Skin epidermis (tissue), 12 donors: ENCODE results near the gene LMAN2L.
A peak's percentile ranks its signal among the peaks of the same experiment; 100 is the strongest.

Experiments used
- H3K27ac ChIP-seq, 21 experiments: fragments of 200-600 bp; sonication (generic) in 11 of 21; one replicate each; pipeline ENCODE4 v1.5.0; 2020; ENCODE audit warnings: mild to moderate bottlenecking in 3 of 21, inconsistent platforms in 2 of 21, moderate library complexity in 2 of 21
- H3K4me3 ChIP-seq, 7 experiments: fragments of 200-600 bp; sonication (generic) in 2 of 7; one replicate each; pipeline ENCODE4 v1.5.0; 2020; ENCODE audit warnings: inconsistent platforms in 2 of 7, mild to moderate bottlenecking in 2 of 7, moderate library complexity in 1 of 7

The LMAN2L gene

DNA sequence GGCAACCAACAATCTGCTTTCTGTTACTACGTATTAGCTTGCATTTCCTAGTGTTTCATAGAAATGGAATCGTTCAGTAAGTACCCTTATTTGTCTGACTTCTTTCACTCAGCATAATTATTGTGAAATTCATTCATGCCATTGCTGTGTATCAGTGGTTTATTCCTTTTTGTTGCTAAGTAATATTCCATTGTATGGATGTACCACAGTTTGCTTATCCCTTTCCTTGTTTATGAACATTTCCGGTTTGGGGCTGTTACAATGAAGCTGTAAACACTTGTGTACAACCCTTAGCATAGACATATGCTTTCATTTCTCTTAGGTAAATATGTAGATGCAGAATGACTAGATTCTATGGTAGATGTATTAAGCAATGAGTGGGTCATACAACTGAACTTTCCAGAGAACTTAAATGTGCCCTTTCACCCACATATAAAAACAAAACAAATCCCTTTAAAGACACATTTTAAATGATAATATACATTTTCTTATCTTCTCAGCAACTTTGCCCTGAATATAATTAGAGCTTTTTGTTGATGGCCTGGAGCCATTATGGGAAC, 75.4 kb downstream of the LMAN2L start:
- H3K27ac ChIP-seq: peak overlapping the region in 1 of 21 experiments; percentile 48
- no peak overlapping the region for H3K4me3 ChIP-seq

DNA sequence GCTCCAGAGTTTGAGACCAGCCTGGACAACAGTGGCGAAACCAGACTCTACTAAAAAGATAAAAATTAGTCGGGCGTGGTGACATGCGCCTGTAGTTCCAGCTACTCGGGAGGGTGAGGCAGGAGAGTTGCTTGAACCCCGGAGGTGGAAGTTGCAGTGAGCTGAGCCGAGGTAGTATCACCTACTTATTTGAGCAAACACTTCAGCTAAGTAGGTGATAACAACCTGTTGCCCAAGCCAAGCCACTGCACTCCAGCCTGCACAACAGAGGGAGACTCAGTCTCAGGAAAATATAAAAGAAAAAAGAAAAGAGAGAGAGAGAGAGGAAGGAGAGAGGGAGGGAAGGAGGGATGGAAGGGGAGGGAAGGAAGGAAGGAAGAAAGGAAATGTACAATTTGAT, 76.0 kb downstream of the LMAN2L start:
- Histone ChIP-seq H3K4me3 (no peak overlapping the region), H3K27ac (no peak overlapping the region)

- no peak overlapping the region for H3K27ac ChIP-seq
- no peak overlapping the region for H3K4me3 ChIP-seq
Measured at GRCh38 chr2:96663177-96663576, 76.7 kb downstream of the LMAN2L start.

- H3K4me3 ChIP-seq: no peak overlapping the region
- H3K27ac ChIP-seq: no peak overlapping the region
Measured at GRCh38 chr2:96662360-96662759, 77.5 kb downstream of the LMAN2L start.

DNA sequence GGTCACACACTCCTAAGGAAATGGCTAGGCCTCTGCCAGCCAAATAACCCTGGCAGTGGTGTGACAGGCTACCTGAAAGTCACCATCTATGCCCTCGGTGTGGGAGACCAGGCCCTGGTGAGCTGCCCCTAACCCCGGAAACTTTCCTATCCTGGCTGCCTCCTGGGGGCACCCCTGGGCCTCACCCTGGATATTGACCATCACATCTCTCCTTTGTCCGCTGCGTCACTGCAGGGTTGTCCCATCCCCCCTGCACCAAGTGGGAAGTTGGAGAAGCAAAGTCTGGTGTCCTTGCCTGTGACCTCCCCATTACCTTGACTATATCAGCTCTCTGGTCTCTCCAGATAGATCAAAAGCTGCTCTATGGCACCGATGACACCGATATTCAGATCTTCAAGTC, 78.5 kb downstream of the LMAN2L start:
- Histone ChIP-seq H3K4me3 (no peak overlapping the region), H3K27ac (no peak overlapping the region)

DNA sequence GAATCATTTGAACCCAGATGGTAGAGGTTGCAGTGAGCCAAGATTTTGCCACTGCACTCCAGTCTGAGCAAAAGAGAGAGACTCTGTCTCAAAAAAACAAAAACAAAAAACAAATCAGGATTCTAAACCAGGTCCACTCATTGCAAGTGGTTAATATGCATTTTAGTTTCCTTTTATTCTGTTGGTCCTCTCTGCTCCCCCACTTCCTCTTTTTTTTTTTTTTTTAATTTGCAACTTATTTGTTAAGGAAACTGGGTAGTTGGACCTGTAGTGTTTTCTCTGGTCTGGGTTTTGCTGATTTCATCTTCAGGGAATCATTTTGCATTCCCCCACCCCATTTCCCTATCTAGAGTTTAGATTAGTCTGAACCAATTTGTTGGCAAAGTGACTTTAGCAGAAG, 83.3 kb downstream of the LMAN2L start:
- H3K4me3 ChIP-seq: no peak overlapping the region
- no peak overlapping the region for H3K27ac ChIP-seq
